Neural cell (in vitro differentiated cells): ENCODE data around the gene SERINC2. TPM values are rescaled to one million over a fixed set of nuclear protein-coding genes. Genes with fewer than 3 reads are reported as not detected.

ENCODE experiments used
- H2AFZ ChIP-seq: fragments of 200-600, 300-800 bp; sonication (generic), shearing (Covaris generic); 2 replicates; pipeline ENCODE4 v1.6.0; 2014; ENCODE audit warnings: low read depth, mild to moderate bottlenecking, antibody characterized with exemption, low read length, moderate library complexity
- H3F3A ChIP-seq: fragments of 200-600 bp; shearing (Covaris generic); 2 replicates; pipeline ENCODE4 v1.6.1; 2016; ENCODE audit warnings: mild to moderate bottlenecking, moderate library complexity, mixed read lengths, antibody characterized with exemption, low read length; ENCODE audit not compliant: insufficient read depth, poor library complexity, severe bottlenecking
- H3K27ac ChIP-seq: fragments of 200-600, 300-800 bp; sonication (generic), shearing (Covaris generic); 2 replicates; pipeline ENCODE4 v1.5.1; 2014; ENCODE audit warnings: mild to moderate bottlenecking, low read length, moderate library complexity
- H3K27me3 ChIP-seq: fragments of 300-800, 200-600 bp; sonication (generic), shearing (Covaris generic); 2 replicates; pipeline ENCODE4 v1.6.0; 2014; ENCODE audit warnings: mild to moderate bottlenecking, low read depth, low read length, moderate library complexity; ENCODE audit not compliant: insufficient read depth
- H3K36me3 ChIP-seq: fragments of 300-800, 200-600 bp; sonication (generic), shearing (Covaris generic); 2 replicates; pipeline ENCODE4 v1.5.1; 2014; ENCODE audit warnings: mild to moderate bottlenecking, antibody characterized with exemption, low read length, moderate library complexity; ENCODE audit not compliant: insufficient read depth
- H3K4me2 ChIP-seq: fragments of 300-800, 200-600 bp; sonication (generic), shearing (Covaris generic); 2 replicates; pipeline ENCODE4 v1.6.0; 2014; ENCODE audit warnings: mild to moderate bottlenecking, low read length
- H3K4me3 ChIP-seq: fragments of 300-800, 200-600 bp; sonication (generic), shearing (Covaris generic); 2 replicates; pipeline ENCODE4 v1.5.1; 2014; ENCODE audit warnings: mild to moderate bottlenecking, low read length, moderate library complexity
- H3K79me2 ChIP-seq: fragments of 200-600 bp; shearing (Covaris generic); replicated peaks from 2 replicates; pipeline ENCODE4 v1.6.0; 2014; ENCODE audit warnings: mild to moderate bottlenecking, low read length, moderate library complexity; ENCODE audit not compliant: insufficient read depth
- H3K9ac ChIP-seq: fragments of 300-800, 200-600 bp; sonication (generic), shearing (Covaris generic); 2 replicates; pipeline ENCODE4 v1.6.1; 2016; ENCODE audit warnings: mild to moderate bottlenecking, low read length, mixed read lengths
- H3K9me2 ChIP-seq: fragments of 200-600 bp; shearing (Covaris generic); 2 replicates; pipeline ENCODE4 v1.6.1; 2016; ENCODE audit warnings: mild to moderate bottlenecking, low read length, mixed read lengths; ENCODE audit not compliant: insufficient read depth
- H3K9me3 ChIP-seq: fragments of 200-600, 300-800 bp; sonication (generic), shearing (Covaris generic); 2 replicates; pipeline ENCODE4 v1.6.1; 2016; ENCODE audit warnings: mild to moderate bottlenecking, mixed run types, low read length, moderate library complexity, mixed read lengths
- H4K20me1 ChIP-seq: fragments of 200-600 bp; shearing (Covaris generic); 2 replicates; pipeline ENCODE4 v1.6.1; 2016; ENCODE audit warnings: mild to moderate bottlenecking, mixed run types; ENCODE audit not compliant: insufficient read depth
- CTCF ChIP-seq: fragments of 450-650 bp; IDR thresholded peaks from 2 replicates; pipeline ENCODE4 v1.5.1; 2014; ENCODE audit warnings: antibody characterized with exemption, mild to moderate bottlenecking, moderate library complexity; ENCODE audit not compliant: poor library complexity, severe bottlenecking
- EP300 ChIP-seq: fragments of 450-650 bp; conservative IDR thresholded peaks from 2 replicates; pipeline ENCODE4 v1.6.1; 2014; ENCODE audit warnings: antibody characterized with exemption, mild to moderate bottlenecking, moderate library complexity; ENCODE audit not compliant: poor library complexity, severe bottlenecking
- EZH2 ChIP-seq: fragments of 200-600, 300-800 bp; shearing (Covaris generic), sonication (generic); IDR thresholded peaks from 2 replicates; pipeline ENCODE4 v1.6.1; 2014; ENCODE audit warnings: antibody characterized with exemption, low read length, borderline replicate concordance, mild to moderate bottlenecking; ENCODE audit not compliant: insufficient read depth, poor library complexity, severe bottlenecking
- MXI1 ChIP-seq: fragments of 450-650 bp; conservative IDR thresholded peaks from 2 replicates; pipeline ENCODE4 v1.6.1; 2014; ENCODE audit warnings: antibody characterized with exemption, mild to moderate bottlenecking; ENCODE audit not compliant: poor library complexity, severe bottlenecking
- POLR2AphosphoS5 ChIP-seq: IDR thresholded peaks from 2 replicates; pipeline ENCODE4 v1.6.1; 2012
- RAD21 ChIP-seq: fragments of 450-650 bp; conservative IDR thresholded peaks from 2 replicates; pipeline ENCODE4 v1.6.1; 2014; ENCODE audit warnings: antibody characterized with exemption, mild to moderate bottlenecking, moderate library complexity
- REST ChIP-seq: IDR thresholded peaks from 2 replicates; pipeline ENCODE4 v1.6.1; 2012; ENCODE audit warnings: borderline replicate concordance
- SMC3 ChIP-seq: fragments of 450-650 bp; conservative IDR thresholded peaks from 2 replicates; pipeline ENCODE4 v1.6.1; 2014; ENCODE audit warnings: antibody characterized with exemption, mild to moderate bottlenecking, moderate library complexity; ENCODE audit not compliant: poor library complexity
- TAF1 ChIP-seq: IDR thresholded peaks from 2 replicates; pipeline ENCODE4 v1.6.1; 2012; ENCODE audit warnings: low read depth
- polyA plus RNA-seq: library from polyadenylated mRNA; depleted of rRNA; stranded (reverse); fragments of >200 nt; gene quantifications from 2 replicates; pipeline ENCODE4 v1.2.3, GENCODE V29; 2014

Gene SERINC2
- polyA plus RNA-seq, 1 donor from 2014 or later, result 8.6 TPM

DNA sequence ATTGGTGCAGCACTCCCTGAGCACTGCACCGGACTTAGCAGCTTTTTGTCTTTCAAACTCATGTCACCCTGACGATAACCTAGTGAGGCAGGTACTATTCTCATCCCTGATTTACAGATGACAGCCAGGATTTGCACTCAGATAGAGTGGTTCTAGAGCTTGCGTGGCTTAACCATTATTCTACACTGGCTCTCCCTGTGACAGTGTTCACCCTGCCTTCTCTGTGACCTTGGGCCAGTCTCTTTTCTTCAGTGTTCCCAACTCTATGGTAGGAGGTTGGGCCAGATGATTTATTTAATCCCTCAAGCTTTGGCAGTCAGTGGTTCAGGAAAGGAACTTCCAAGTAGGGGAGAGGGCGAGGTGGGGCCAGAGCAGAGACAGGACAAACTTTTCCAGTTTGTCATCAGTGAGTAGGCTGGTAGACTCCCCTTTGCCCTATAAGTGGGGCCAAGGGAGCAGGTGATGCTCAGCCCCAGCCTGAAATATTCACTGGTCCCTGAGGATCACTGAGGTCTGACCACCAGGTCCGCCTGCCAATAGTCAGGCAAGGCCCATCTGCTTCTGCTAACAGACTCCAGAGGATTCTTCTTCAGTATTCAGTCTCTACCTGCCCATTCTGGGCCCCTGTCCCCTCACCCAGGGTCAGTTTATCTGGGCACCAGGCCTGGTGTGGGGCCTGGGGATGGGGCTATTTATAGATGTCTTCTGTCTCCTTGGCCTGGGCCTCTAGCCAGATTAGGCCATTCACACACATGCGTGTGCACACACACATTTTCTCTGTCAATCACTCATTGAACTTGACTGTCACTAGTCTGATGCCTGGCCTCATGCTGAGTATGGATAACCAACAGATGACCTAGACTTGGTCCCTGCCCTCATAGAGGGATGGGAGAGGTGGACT is 31.4 kb upstream of the SERINC2 start:
- Histone ChIP-seq H3K36me3 (no peaks in the 10 kb centered on the region), H3K4me3 (no peak overlapping the region), H3K27ac (no peak overlapping the region), H3K27me3 (no peaks in the 10 kb centered on the region), H4K20me1 (no peaks in the 10 kb centered on the region), H3K9ac (no peak overlapping the region), H3K79me2 (no peaks in the 10 kb centered on the region), H3K4me2 (no peak overlapping the region), H2AFZ (no peak overlapping the region), H3F3A (no peaks in the 10 kb centered on the region), H3K9me3 (no peaks in the 10 kb centered on the region), H3K9me2 (no peaks in the 10 kb centered on the region)
- TF ChIP-seq EP300 (no peak), RAD21 (no peak), CTCF (no peak), SMC3 (no peak), TAF1 (no peak), EZH2 (no peak), MXI1 (no peak)

DNA sequence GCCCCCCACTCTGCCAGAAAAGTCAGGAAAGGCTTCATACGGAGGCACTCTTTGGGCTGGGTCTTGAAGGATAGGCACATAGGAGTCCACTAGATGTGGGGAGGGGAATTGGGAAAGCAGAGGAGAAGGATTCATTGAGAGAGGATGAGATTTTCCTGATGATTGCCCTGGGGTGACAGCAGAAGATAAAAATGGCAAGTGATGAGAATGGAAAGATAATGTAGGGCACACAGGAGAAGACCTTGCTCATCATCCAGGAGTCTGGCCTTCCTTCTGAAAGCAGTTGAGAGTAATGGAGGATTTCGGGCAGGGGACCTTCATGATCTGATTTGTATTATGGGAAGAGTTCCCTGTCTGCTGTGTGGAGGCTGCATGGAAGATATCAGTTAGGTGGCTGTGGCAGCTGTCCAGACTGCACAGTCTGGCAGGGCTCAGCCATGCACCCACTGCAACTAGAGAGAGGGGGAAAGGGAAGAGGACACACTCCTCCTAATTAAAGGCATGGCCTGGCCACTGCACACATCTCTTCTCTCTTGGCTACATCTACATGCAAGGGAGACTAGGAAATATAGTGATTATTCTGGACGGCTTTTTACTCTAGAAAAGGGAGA is 30.5 kb upstream of the SERINC2 start:
- H3K36me3 ChIP-seq, result no peaks in the 10 kb centered on the region
- H4K20me1 ChIP-seq, result no peaks in the 10 kb centered on the region
- H3K27ac ChIP-seq, result no peak overlapping the region
- H3F3A ChIP-seq, result no peaks in the 10 kb centered on the region
- no peaks in the 10 kb centered on the region for H3K27me3 ChIP-seq
- no peaks in the 10 kb centered on the region for H3K9me3 ChIP-seq
- no peak overlapping the region for H3K4me2 ChIP-seq
- H2AFZ ChIP-seq, result no peak overlapping the region
- no peak overlapping the region for H3K9ac ChIP-seq
- H3K4me3 ChIP-seq, result no peak overlapping the region
- H3K9me2 ChIP-seq, result no peaks in the 10 kb centered on the region
- TF ChIP-seq MXI1 (no peak), EP300 (no peak), EZH2 (no peak), TAF1 (no peak), REST (no peak), SMC3 (no peak), POLR2AphosphoS5 (no peak), RAD21 (no peak), CTCF (no peak)
- no peaks in the 10 kb centered on the region for H3K79me2 ChIP-seq
